RWPE1 (cell line): ENCODE data around the gene DPYSL3.

ENCODE experiments used
- CTCF ChIA-PET: fragments of 350-600 bp; sonication (Branson Sonifier 250); formaldehyde crosslinking; extraction: SDS; loops from one replicate; lab custom pipeline; 2021; lab: Yijun Ruan, JAX
- POLR2A ChIA-PET: fragments of 400-600 bp; formaldehyde crosslinking; extraction: SDS; loops from one replicate; lab custom pipeline; 2020; ENCODE audit warnings: antibody characterized with exemption; ENCODE audit not compliant: low non-redundant PET; lab: Yijun Ruan, JAX
- DNase-seq: peaks from one replicate; pipeline ENCODE4 v3.0.0; 2012; ENCODE audit warnings: low spot score
- H3K27ac ChIP-seq: fragments of 450-650 bp; 2 replicates; pipeline ENCODE4 v1.5.1; 2017
- CTCF ChIP-seq: fragments of 450-650 bp; conservative IDR thresholded peaks from 2 replicates; pipeline ENCODE4 v1.5.1; 2017; ENCODE audit warnings: low read depth, mild to moderate bottlenecking

The DPYSL3 gene

GRCh38 chr5:147508711-147509040, 1.2 kb downstream of the DPYSL3 start:
- ChIA-PET POLR2A (no interaction called here), CTCF (interaction anchor here (0.5 to 0.7 kb wide), 2 partner anchors 43 to 55 kb away, joined by 3 read pairs; no protein-coding TSS in a partner anchor)
- DNase-seq, result no peak
- peak overlapping the region; percentile 86 for H3K27ac ChIP-seq
- no peak for TF ChIP-seq CTCF

GRCh38 chr5:147507480-147508126, 2.3 kb downstream of the DPYSL3 start:
- ChIA-PET CTCF (interaction anchor here (0.8 kb wide), 1 partner anchor 32 kb away, joined by 3 read pairs; no protein-coding TSS in a partner anchor), POLR2A (no interaction called here)
- no peak for DNase-seq
- no peak for TF ChIP-seq CTCF
- no peak overlapping the region for H3K27ac ChIP-seq

DNA sequence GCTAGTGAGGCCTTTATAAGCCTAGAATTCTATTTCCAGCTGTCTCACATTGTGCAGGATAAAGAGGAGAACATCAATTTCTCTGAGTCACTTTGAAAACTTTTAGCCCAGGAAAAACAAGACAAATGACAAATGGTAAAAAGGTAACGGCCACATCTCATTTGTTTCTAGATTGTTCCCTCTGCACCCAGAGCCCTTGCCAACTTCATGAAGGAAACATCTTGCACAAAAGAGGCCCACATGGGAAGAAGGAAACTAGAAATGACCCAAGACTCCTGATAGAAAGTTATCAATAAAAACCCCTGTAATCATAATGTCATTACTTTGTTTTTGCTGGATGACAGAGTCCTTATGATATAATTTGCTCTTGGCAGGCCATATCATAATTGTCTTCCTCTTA, 5.3 kb downstream of the DPYSL3 start:
- CTCF ChIA-PET, result no interaction called here
- no peak for TF ChIP-seq CTCF
- H3K27ac ChIP-seq, result no peak overlapping the region
- no peak for DNase-seq
- POLR2A ChIA-PET, result no interaction called here

- no peak for TF ChIP-seq CTCF
- ChIA-PET POLR2A (no interaction called here), CTCF (interaction anchor here (0.5 kb wide), 1 partner anchor 1542 kb away, joined by 3 read pairs; no protein-coding TSS in a partner anchor)
- H3K27ac ChIP-seq, result no peak overlapping the region
- no peak for DNase-seq
Observed at GRCh38 chr5:147504011-147504410, 5.9 kb downstream of the DPYSL3 start.

DNA sequence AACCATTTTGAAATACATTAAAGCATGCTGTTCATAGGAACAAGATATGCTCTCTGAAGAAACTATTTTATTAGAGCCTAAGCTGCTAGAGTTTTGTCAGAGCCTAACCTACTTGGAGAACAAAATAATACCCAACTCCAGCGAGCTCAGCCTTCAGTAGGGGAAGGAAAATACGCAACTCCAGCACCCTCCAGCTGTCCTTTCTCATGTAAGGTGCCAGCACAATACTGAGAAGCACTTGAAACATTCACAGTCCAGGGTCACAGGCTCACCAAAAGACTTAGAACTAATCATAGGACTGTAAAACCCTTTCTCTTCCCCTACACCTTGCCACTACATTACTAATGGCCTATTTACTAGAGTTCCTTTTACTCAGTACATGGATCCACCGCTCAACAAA, 18.9 kb downstream of the DPYSL3 start:
- no peak overlapping the region for H3K27ac ChIP-seq
- CTCF ChIA-PET, result no interaction called here
- POLR2A ChIA-PET, result no interaction called here
- no peak for TF ChIP-seq CTCF
- no peak for DNase-seq

DNA sequence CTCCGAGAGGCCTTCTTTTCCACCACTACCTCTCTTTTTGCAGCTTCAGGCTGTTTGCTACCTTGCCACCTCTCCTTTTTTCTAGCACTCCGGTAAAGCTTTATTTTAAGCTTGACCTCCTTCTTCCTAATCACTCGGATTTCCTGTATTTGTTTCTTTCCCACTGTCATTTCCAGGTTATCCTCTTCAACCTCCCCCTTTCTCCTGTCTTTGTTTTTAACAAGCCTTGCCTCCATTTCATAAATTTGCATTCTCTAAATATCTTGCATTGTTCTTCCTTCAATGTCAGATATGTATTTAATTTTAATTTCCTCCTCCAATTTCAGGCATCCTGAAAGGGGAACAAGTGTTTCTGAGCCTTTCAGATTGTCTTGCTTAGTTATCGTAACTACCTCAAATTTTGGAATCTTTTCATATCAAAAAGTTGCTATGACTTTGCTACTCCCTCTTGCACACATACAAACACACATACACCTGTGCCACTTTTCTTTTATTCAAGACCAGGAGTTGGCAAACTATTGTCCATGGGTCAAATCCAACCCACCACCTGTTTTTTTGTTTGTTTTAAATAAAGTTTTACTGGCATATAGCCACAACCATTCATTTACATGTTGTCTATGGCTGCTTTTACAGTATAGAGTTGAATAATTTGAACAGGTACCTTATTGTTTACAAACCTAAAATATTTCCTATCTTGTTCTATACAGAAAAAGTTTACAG, 22.7 kb downstream of the DPYSL3 start:
- ChIA-PET POLR2A (no interaction called here), CTCF (interaction anchor here (1.2 kb wide), 1 partner anchor 298 kb away, joined by 3 read pairs; no protein-coding TSS in a partner anchor)
- no peak for DNase-seq
- H3K27ac ChIP-seq, result no peak overlapping the region
- TF ChIP-seq CTCF, result no peak
